K562 (cell line): ENCODE measurements around the gene TNFSF4. TPM values are rescaled to one million over a fixed set of nuclear protein-coding genes. Genes with fewer than 3 reads are reported as not detected.

Experiments
- ATF1 ChIP-seq, 2 experiments: fragments of 450-650 bp in 1 of 2; IDR thresholded peaks; 2 replicates each; pipeline ENCODE4 v1.6.1; 2016; ENCODE audit warnings: missing compliant biosample characterization in 1 of 2, missing genetic modification characterization in 1 of 2
- CBFA2T2 ChIP-seq: fragments of 450-650 bp; conservative IDR thresholded peaks from 2 replicates; pipeline ENCODE4 v1.6.1; 2017; ENCODE audit warnings: mild to moderate bottlenecking
- CBFA2T3 ChIP-seq: fragments of 450-650 bp; IDR thresholded peaks from 2 replicates; pipeline ENCODE4 v1.6.1; 2017
- CBX3 ChIP-seq, 2 experiments: IDR thresholded peaks; 1 replicate in 1 of 2; 2 replicates in 1 of 2; pipeline ENCODE4 v1.6.1; 2012; ENCODE audit warnings: inconsistent platforms in 2 of 2, low read length in 2 of 2, borderline replicate concordance in 1 of 2, control low read depth in 1 of 2
- CEBPB ChIP-seq: fragments of 450-650 bp; IDR thresholded peaks from 2 replicates; pipeline ENCODE4 v1.6.1; 2016; ENCODE audit warnings: missing genetic modification characterization, missing compliant biosample characterization
- CEBPG ChIP-seq, 3 experiments: fragments of 200-800 bp in 1 of 3; sonication (Bioruptor generic) in 1 of 3; sonication (generic) in 1 of 3; formaldehyde crosslinking in 1 of 3; IDR thresholded peaks in 2 of 3; conservative IDR thresholded peaks in 1 of 3; 2 replicates each; pipeline versions ENCODE4 v1.6.1 to v1.8.0; 2016 to 2022; ENCODE audit warnings: missing compliant biosample characterization in 2 of 3, missing genetic modification characterization in 2 of 3, mild to moderate bottlenecking in 1 of 3, missing genetic modification reagents in 1 of 3
- CREM ChIP-seq: IDR thresholded peaks from 2 replicates; pipeline ENCODE4 v1.6.1; 2014; ENCODE audit warnings: antibody characterized with exemption, low read depth
- ETV1 ChIP-seq: fragments of 450-650 bp; conservative IDR thresholded peaks from 2 replicates; pipeline ENCODE4 v1.6.1; 2016; ENCODE audit warnings: missing genetic modification characterization, control low read depth, low read depth, missing compliant biosample characterization
- JUN ChIP-seq, 2 experiments: sonication (generic) in 1 of 2; formaldehyde crosslinking in 1 of 2; IDR thresholded peaks; 2 replicates each; pipeline versions ENCODE4 v1.6.1 to v1.8.0; 2012 to 2022; ENCODE audit warnings: borderline replicate concordance in 2 of 2, mild to moderate bottlenecking in 2 of 2, improper control_type of control experiment in 1 of 2, low read depth in 1 of 2, low read length in 1 of 2, missing genetic modification reagents in 1 of 2
- JUND ChIP-seq, 2 experiments: IDR thresholded peaks; 2 replicates in 1 of 2; 3 replicates in 1 of 2; pipeline ENCODE4 v1.6.1; 2011; ENCODE audit warnings: borderline replicate concordance in 2 of 2, low read depth in 2 of 2, low read length in 2 of 2, improper control_type of control experiment in 1 of 2, missing biosample characterization in 1 of 2, missing genetic modification characterization in 1 of 2, missing genetic modification reagents in 1 of 2
- NFIC ChIP-seq: fragments of 450-650 bp; IDR thresholded peaks from 2 replicates; pipeline ENCODE4 v1.6.1; 2017; ENCODE audit warnings: mild to moderate bottlenecking, inconsistent platforms
- NR3C1 ChIP-seq: sonication (generic); formaldehyde crosslinking; IDR thresholded peaks from 2 replicates; pipeline ENCODE4 v1.8.1; 2022; ENCODE audit warnings: missing genetic modification reagents
- TRIM24 ChIP-seq, 2 experiments: fragments of 450-650 bp; IDR thresholded peaks; 2 replicates each; pipeline ENCODE4 v1.6.1; 2016
- ZNF75A ChIP-seq: fragments of 450-650 bp; formaldehyde crosslinking; IDR thresholded peaks from 2 replicates; pipeline ENCODE4 v1.4.0; 2020; ENCODE audit warnings: mild to moderate bottlenecking
- ZNF76 ChIP-seq: fragments of 250-450 bp; sonication (Bioruptor Pico); IDR thresholded peaks from 2 replicates; pipeline ENCODE4 v1.4.0; 2020; ENCODE audit warnings: mild to moderate bottlenecking, moderate library complexity, borderline replicate concordance
- ZNF766 ChIP-seq: fragments of 200-800 bp; sonication (Bioruptor generic); conservative IDR thresholded peaks from 2 replicates; pipeline ENCODE4 v1.6.1; 2016; ENCODE audit warnings: missing genetic modification characterization, missing compliant biosample characterization
- polyA plus RNA-seq, 8 experiments: library from polyadenylated mRNA; depleted of rRNA in 4 of 8; stranded (reverse) in 5 of 8; unstranded in 3 of 8; fragments of >200 nt; fragmentation: Nextera tagmentation in 2 of 8; fragmentation: Illumina TruSeq in 1 of 8; extraction: Ambion mirVana in 2 of 8; extraction: Trizol in 1 of 8; gene quantifications; 2 replicates each; pipeline versions ENCODE4 v1.2.1 to v1.2.3, GENCODE V29; 2011 to 2014; ENCODE audit warnings: inconsistent platforms in 1 of 8, missing spikeins in 1 of 8
- total RNA-seq, 7 experiments: library from RNA; depleted of rRNA in 6 of 7; stranded (reverse); fragments of >200 nt in 6 of 7; fragmentation: Illumina TruSeq in 2 of 7; extraction: Trizol in 2 of 7; gene quantifications; 2 replicates each; pipeline versions ENCODE4 v1.2.1 to v1.2.3, GENCODE V29; 2011 to 2021; ENCODE audit warnings: low replicate concordance in 1 of 7
- TF ChIP-seq, protein P1 (sequence below): fragments of 450-650 bp; formaldehyde crosslinking; IDR thresholded peaks from 2 replicates; pipeline ENCODE4 v1.4.0; 2020; ENCODE audit warnings: mild to moderate bottlenecking, mixed read lengths
- TF ChIP-seq, protein P2 (sequence below): fragments of 450-650 bp; IDR thresholded peaks from 2 replicates; pipeline ENCODE4 v1.6.1; 2016
- TF ChIP-seq, protein P3 (sequence below), 2 experiments: fragments of 450-650 bp in 1 of 2; sonication (generic) in 1 of 2; formaldehyde crosslinking; conservative IDR thresholded peaks; 2 replicates each; pipeline versions ENCODE4 v1.4.0 to v1.8.1; 2020 to 2022; ENCODE audit warnings: mild to moderate bottlenecking in 1 of 2, missing genetic modification reagents in 1 of 2
- TF ChIP-seq, protein P4 (sequence below): fragments of 450-650 bp; IDR thresholded peaks from 2 replicates; pipeline ENCODE4 v1.6.1; 2016; ENCODE audit warnings: missing biosample characterization, missing genetic modification characterization
- TF ChIP-seq, protein P5 (sequence below): sonication (generic); formaldehyde crosslinking; IDR thresholded peaks from 2 replicates; pipeline ENCODE4 v1.4.0; 2020; ENCODE audit warnings: mild to moderate bottlenecking, missing genetic modification reagents

TNFSF4 gene
- total and polyA plus RNA-seq, 9 of the 15 experiments (the other 6 are each of a cell fraction or from before 2014, with no cell fraction given) = 0.08 to 0.23 (median 0.15) TPM; not detected in 1

DNA sequence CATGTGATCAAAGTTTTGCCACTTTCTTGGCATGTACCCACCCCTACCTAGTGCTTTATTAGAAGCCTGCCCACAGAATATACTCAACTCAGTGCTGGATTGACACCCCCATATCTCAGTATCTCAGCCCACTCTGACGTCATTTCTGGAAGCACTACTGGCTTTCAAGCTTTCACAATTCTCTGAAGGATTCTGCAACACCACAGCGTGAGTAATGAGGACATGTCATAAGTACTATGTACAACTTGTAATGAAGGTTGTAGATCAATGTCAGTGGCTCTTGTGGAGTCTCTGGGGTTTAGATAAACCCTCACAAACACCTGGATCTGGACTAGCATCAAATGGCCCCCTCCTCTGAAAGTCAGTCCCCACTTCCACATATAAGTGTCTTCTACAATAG is 57.2 kb downstream of the TNFSF4 start (continued):
- TF ChIP-seq, protein P1, sequence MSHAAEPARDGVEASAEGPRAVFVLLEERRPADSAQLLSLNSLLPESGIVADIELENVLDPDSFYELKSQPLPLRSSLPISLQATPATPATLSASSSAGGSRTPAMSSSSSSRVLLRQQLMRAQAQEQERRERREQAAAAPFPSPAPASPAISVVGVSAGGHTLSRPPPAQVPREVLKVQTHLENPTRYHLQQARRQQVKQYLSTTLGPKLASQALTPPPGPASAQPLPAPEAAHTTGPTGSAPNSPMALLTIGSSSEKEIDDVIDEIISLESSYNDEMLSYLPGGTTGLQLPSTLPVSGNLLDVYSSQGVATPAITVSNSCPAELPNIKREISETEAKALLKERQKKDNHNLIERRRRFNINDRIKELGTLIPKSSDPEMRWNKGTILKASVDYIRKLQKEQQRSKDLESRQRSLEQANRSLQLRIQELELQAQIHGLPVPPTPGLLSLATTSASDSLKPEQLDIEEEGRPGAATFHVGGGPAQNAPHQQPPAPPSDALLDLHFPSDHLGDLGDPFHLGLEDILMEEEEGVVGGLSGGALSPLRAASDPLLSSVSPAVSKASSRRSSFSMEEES (CRISPR knock-in tag) = peak; percentile 51
- TF ChIP-seq, protein P2, sequence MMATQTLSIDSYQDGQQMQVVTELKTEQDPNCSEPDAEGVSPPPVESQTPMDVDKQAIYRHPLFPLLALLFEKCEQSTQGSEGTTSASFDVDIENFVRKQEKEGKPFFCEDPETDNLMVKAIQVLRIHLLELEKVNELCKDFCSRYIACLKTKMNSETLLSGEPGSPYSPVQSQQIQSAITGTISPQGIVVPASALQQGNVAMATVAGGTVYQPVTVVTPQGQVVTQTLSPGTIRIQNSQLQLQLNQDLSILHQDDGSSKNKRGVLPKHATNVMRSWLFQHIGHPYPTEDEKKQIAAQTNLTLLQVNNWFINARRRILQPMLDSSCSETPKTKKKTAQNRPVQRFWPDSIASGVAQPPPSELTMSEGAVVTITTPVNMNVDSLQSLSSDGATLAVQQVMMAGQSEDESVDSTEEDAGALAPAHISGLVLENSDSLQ = peak; percentile 86
- peak; percentile 43; the same call in 1 of the 2 replicates for TF ChIP-seq CREM
- no peak for TF ChIP-seq NFIC
- TF ChIP-seq CEBPB (tag) = peak; percentile 95
- peak; percentile 79 to 82 for TF ChIP-seq TRIM24 (IDR thresholded peaks at IDR 0.05)
- TF ChIP-seq NR3C1 (CRISPR knock-in tag) = no peak
- TF ChIP-seq, protein P3, sequence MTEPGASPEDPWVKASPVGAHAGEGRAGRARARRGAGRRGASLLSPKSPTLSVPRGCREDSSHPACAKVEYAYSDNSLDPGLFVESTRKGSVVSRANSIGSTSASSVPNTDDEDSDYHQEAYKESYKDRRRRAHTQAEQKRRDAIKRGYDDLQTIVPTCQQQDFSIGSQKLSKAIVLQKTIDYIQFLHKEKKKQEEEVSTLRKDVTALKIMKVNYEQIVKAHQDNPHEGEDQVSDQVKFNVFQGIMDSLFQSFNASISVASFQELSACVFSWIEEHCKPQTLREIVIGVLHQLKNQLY (CRISPR knock-in tag; conservative IDR thresholded peaks at IDR 0.05) = no peak
- no peak for TF ChIP-seq ETV1 (tag)
- peak; percentile 62; the same call in 1 of the 2 replicates for TF ChIP-seq JUND (IDR thresholded peaks at IDR 0.05; ENCODE audit: borderline replicate concordance, low read depth, low read length)
- TF ChIP-seq JUND (tag; IDR thresholded peaks at IDR 0.05; ENCODE audit: borderline replicate concordance, low read depth, low read length) = peak; percentile 51; the same call in 1 of the 3 replicates
- no peak for TF ChIP-seq ZNF75A
- TF ChIP-seq JUN (IDR thresholded peaks at IDR 0.05; ENCODE audit: borderline replicate concordance, low read depth, low read length) = peak; percentile 57
- no peak for TF ChIP-seq JUN (CRISPR knock-in tag; IDR thresholded peaks at IDR 0.05; ENCODE audit: borderline replicate concordance)
- TF ChIP-seq, protein P4, sequence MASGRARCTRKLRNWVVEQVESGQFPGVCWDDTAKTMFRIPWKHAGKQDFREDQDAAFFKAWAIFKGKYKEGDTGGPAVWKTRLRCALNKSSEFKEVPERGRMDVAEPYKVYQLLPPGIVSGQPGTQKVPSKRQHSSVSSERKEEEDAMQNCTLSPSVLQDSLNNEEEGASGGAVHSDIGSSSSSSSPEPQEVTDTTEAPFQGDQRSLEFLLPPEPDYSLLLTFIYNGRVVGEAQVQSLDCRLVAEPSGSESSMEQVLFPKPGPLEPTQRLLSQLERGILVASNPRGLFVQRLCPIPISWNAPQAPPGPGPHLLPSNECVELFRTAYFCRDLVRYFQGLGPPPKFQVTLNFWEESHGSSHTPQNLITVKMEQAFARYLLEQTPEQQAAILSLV (tag) = 0 out of 2 replicates have a peak, but pooled peaks have one; percentile 51
- TF ChIP-seq CBFA2T2 = 0 out of 2 replicates have a peak, but pooled peaks have one; percentile 9
- peak; percentile 11; the same call in 1 of the 2 replicates for TF ChIP-seq CEBPG (CRISPR knock-in tag; IDR thresholded peaks at IDR 0.05)
- TF ChIP-seq CEBPG (tag; conservative IDR thresholded peaks at IDR 0.05 in 1 of 2, IDR thresholded peaks at IDR 0.05 in 1 of 2) = peak; percentile 89 to 96
- TF ChIP-seq CBX3 (IDR thresholded peaks at IDR 0.05; ENCODE audit: borderline replicate concordance in 1 of 2, low read length in 2 of 2) = no peak
- no peak for TF ChIP-seq ATF1 (CRISPR knock-in tag; IDR thresholded peaks at IDR 0.05)
- TF ChIP-seq ATF1 (tag; IDR thresholded peaks at IDR 0.05) = peak; percentile 72
- TF ChIP-seq ZNF766 (CRISPR knock-in tag) = peak; percentile 66
- TF ChIP-seq ZNF76 = no peak
- TF ChIP-seq, protein P5, sequence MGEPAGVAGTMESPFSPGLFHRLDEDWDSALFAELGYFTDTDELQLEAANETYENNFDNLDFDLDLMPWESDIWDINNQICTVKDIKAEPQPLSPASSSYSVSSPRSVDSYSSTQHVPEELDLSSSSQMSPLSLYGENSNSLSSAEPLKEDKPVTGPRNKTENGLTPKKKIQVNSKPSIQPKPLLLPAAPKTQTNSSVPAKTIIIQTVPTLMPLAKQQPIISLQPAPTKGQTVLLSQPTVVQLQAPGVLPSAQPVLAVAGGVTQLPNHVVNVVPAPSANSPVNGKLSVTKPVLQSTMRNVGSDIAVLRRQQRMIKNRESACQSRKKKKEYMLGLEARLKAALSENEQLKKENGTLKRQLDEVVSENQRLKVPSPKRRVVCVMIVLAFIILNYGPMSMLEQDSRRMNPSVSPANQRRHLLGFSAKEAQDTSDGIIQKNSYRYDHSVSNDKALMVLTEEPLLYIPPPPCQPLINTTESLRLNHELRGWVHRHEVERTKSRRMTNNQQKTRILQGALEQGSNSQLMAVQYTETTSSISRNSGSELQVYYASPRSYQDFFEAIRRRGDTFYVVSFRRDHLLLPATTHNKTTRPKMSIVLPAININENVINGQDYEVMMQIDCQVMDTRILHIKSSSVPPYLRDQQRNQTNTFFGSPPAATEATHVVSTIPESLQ (CRISPR knock-in tag) = no peak
- TF ChIP-seq CBFA2T3 = peak; percentile 36; the same call in 1 of the 2 replicates
